Pancreas (tissue), 10 donors: ENCODE data around the gene MAGIX. TPM values are rescaled to one million over a fixed set of nuclear protein-coding genes. Genes with fewer than 3 reads are reported as not detected.

Experiments used
- ATAC-seq, 4 donors: fragments of 200-7000 bp; cut with Tn5 transposase; one replicate each; pipeline versions ENCODE4 v1.8.0 to v1.9.1; 2020; ENCODE audit warnings: mild to moderate bottlenecking in 4 of 4, moderate library complexity in 4 of 4
- DNase-seq, 6 donors: peaks; one replicate each; pipeline ENCODE4 v3.0.0-alpha.2; 2020
- FAIRE-seq: peaks from 2 replicates; lab custom pipeline; 2012; peaks lifted over from hg19 to GRCh38; lab: Jason Lieb, UNC
- H3K27ac ChIP-seq, 4 donors: fragments of 200-600 bp; sonication (generic); 1 replicate in 3 of 4; 2 replicates in 1 of 4; pipeline versions ENCODE4 v1.5.0 to v1.8.0; 2020
- H3K27me3 ChIP-seq, 4 donors: fragments of 200-600 bp; one replicate each; pipeline ENCODE4 v1.8.0; 2021
- H3K36me3 ChIP-seq, 3 donors: fragments of 200-600 bp; sonication (generic) in 1 of 3; one replicate each; pipeline versions ENCODE4 v1.5.0 to v1.8.0; 2020 to 2021
- H3K4me1 ChIP-seq, 3 donors: fragments of 200-600 bp; one replicate each; pipeline ENCODE4 v1.8.0; 2021
- H3K4me3 ChIP-seq, 4 donors: fragments of 200-600 bp; sonication (generic) in 2 of 4; one replicate each; pipeline versions ENCODE4 v1.5.0 to v1.8.0; 2020 to 2021
- H3K9me3 ChIP-seq, 4 donors: fragments of 200-600 bp; one replicate each; pipeline ENCODE4 v1.8.0; 2021
- WGBS, 2 donors: extraction: QIAGEN DNeasy Blood & Tissue Kit; methylation state at CpG; one replicate each; pipeline ENCODE4 v1.1.7; 2013; 5-methylcytosine and 5-hydroxymethylcytosine counted together
- intact Hi-C, 3 donors: fragments of 100-400 bp; cut with DNase I; formaldehyde crosslinking; loops; one replicate each; pipeline versions ENCODE4 v1.11.1 to v1.14.2; 2022
- polyA plus RNA-seq, 2 donors: library from polyadenylated mRNA; stranded (reverse); fragments of 200-250 nt; gene quantifications; one replicate each; pipeline ENCODE4 v1.2.3, GENCODE V29; 2013
- total RNA-seq, 6 donors: library from RNA; stranded (reverse); fragmentation: NEBNext Ultra II Directional in 4 of 6; extraction: Animal tissue kit (Norgen Biotek cat#: 25700) in 4 of 6; gene quantifications; one replicate each; pipeline versions ENCODE4 v1.2.1 to v1.2.4, GENCODE V29; 2021 to 2023
- TF ChIP-seq, protein P1 (sequence below), 4 donors: fragments of 200-600 bp; sonication (generic) in 3 of 4; IDR thresholded peaks; one replicate each; pipeline versions ENCODE4 v1.5.0 to v1.8.0; 2021; ENCODE audit warnings: antibody characterized with exemption in 4 of 4
- donor health status: healthy with polysubstance abuse.
- donor health status: DM: no; HTN: no; CAD: no; lungs with moderate emphysema.
- donor health status: DM: no; HTN: no; CAD: no.
- donor health status: control.
- donor health status: control.
- donor health status: Bipolar disorder and iron deficiency.
- donor health status: DM: yes; HTN: yes; CAD: no.
- donor health status: DM: no; HTN: no; CAD: no.
- donor health status: DM: no; HTN: no; CAD: no.
- donor health status: DM: yes; HTN: yes; CAD: no.

Gene MAGIX
- total and polyA plus RNA-seq, 8 donors: 6.8 to 25.7 (median 8.6) TPM

DNA sequence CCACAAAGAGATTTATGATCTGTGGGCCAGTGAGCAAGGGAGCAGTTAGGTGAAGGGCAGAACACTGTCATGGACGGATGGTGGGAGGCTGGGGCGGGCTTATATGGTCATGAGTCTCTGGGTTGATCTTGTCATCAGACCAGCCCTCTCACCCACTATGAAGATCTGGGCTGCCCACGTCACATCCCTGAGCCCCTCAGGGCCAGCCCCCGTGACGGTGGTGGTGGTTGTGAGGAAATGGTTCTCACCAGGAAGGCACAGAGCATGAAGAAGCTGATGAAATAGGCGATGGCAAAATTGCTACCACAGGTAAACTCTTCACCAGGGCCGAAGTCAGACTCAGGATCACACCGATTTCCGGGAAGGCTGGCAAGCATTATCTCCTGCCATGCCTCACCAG, 48.5 kb downstream of the MAGIX start:
- no peak for FAIRE-seq
- Histone ChIP-seq H3K36me3 (no peaks in the 10 kb centered on the region), H3K9me3 (no peaks in the 10 kb centered on the region), H3K4me1 (no peaks in the 10 kb centered on the region), H3K27me3 (no peaks in the 10 kb centered on the region), H3K27ac (no peak overlapping the region), H3K4me3 (no peak overlapping the region)
- 72 to 85% methylated on average over 9 of the region's 9 CpGs for WGBS, 2 donors
- intact Hi-C loops: no loop called here
- DNase-seq: no peak
- no peak for ATAC-seq
- TF ChIP-seq, protein P1, sequence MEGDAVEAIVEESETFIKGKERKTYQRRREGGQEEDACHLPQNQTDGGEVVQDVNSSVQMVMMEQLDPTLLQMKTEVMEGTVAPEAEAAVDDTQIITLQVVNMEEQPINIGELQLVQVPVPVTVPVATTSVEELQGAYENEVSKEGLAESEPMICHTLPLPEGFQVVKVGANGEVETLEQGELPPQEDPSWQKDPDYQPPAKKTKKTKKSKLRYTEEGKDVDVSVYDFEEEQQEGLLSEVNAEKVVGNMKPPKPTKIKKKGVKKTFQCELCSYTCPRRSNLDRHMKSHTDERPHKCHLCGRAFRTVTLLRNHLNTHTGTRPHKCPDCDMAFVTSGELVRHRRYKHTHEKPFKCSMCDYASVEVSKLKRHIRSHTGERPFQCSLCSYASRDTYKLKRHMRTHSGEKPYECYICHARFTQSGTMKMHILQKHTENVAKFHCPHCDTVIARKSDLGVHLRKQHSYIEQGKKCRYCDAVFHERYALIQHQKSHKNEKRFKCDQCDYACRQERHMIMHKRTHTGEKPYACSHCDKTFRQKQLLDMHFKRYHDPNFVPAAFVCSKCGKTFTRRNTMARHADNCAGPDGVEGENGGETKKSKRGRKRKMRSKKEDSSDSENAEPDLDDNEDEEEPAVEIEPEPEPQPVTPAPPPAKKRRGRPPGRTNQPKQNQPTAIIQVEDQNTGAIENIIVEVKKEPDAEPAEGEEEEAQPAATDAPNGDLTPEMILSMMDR (IDR thresholded peaks at IDR 0.05): no peak

DNA sequence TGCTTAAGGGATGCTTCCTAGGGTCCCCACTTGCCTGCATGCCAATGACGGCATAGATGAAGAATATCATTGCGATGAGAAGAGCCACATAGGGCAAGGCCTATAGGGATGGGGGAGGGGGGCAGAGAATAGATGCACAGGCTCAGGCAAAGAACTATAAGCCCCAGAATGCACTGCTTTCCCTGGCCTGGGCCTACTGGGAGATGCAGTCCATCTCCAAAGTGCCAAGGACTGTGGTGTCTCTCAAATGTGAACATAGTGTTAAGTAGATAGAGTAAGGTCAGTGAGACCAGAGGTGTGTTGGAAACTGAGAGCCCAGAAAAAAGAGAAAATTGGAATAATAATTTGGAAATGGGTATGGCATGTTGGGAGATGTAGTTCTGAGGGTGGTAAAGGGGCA, 49.7 kb downstream of the MAGIX start:
- no peak for FAIRE-seq
- no peak overlapping the region for H3K4me3 ChIP-seq
- intact Hi-C loops: no loop called here
- no peak for DNase-seq
- H3K27me3 ChIP-seq: no peaks in the 10 kb centered on the region
- H3K4me1 ChIP-seq: no peaks in the 10 kb centered on the region
- no peak overlapping the region for H3K27ac ChIP-seq
- WGBS, 2 donors: 80 to 81% methylated on average over 2 of the region's 2 CpGs
- H3K36me3 ChIP-seq: no peaks in the 10 kb centered on the region
- TF ChIP-seq, protein P1 (IDR thresholded peaks at IDR 0.05): no peak
- H3K9me3 ChIP-seq: no peaks in the 10 kb centered on the region
- ATAC-seq: no peak

GRCh38 chrX:49212861-49213260, 50.3 kb downstream of the MAGIX start:
- Histone ChIP-seq H3K4me1 (no peaks in the 10 kb centered on the region), H3K36me3 (no peaks in the 10 kb centered on the region), H3K27ac (no peak overlapping the region), H3K9me3 (no peaks in the 10 kb centered on the region), H3K4me3 (no peak overlapping the region), H3K27me3 (no peaks in the 10 kb centered on the region)
- intact Hi-C loops: no loop called here
- DNase-seq (no peak), ATAC-seq (no peak), FAIRE-seq (no peak)
- WGBS, 2 donors: 29 to 51% methylated on average over 1 of the region's 1 CpG
- TF ChIP-seq, protein P1 (IDR thresholded peaks at IDR 0.05): no peak

DNA sequence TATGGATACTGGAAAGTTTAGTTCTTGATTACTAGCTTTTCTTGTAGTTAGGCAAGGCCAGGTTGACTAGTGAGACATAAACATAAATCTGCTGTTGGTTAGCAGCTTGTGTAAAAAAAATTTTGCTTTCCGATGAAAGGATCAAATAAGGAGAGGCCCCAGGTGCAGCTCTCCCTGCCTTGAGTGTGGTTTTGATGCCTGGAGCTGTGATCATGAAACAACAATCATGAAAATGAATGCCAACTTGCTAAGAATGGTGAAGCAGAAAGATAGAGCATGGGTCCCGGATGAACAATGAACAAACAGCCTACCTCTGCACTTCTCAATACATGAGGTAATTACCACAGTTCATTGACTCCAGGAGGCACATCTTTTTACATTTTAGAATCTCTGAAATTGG, 51.9 kb downstream of the MAGIX start:
- 74 to 78% methylated on average over 2 of the region's 2 CpGs for WGBS, 2 donors
- Histone ChIP-seq H3K9me3 (no peaks in the 10 kb centered on the region), H3K27ac (no peak overlapping the region), H3K27me3 (no peaks in the 10 kb centered on the region), H3K4me3 (no peak overlapping the region), H3K36me3 (no peaks in the 10 kb centered on the region), H3K4me1 (no peaks in the 10 kb centered on the region)
- TF ChIP-seq, protein P1 (IDR thresholded peaks at IDR 0.05): no peak
- ATAC-seq (no peak), FAIRE-seq (no peak), DNase-seq (no peak)
- intact Hi-C loops: no loop called here

- ATAC-seq (no peak), FAIRE-seq (no peak), DNase-seq (no peak)
- WGBS, 2 donors: 77 to 86% methylated on average over 14 of the region's 14 CpGs
- no peaks in the 10 kb centered on the region for H3K27me3 ChIP-seq
- TF ChIP-seq, protein P1 (IDR thresholded peaks at IDR 0.05): no peak
- no peak overlapping the region for H3K27ac ChIP-seq
- H3K4me1 ChIP-seq: no peaks in the 10 kb centered on the region
- intact Hi-C loops: no loop called here
- no peak overlapping the region for H3K4me3 ChIP-seq
- H3K36me3 ChIP-seq: no peaks in the 10 kb centered on the region
- H3K9me3 ChIP-seq: no peaks in the 10 kb centered on the region
These were observed 52.5 kb downstream of the MAGIX start for GRCh38 chrX:49214996-49215526.

Other genes starting within 250 kb of the MAGIX start
- gene PIM2, start 243.7 kb upstream of the MAGIX start, total RNA-seq: 1 to 10 TPM; 1.3 to 8.6 (median 2.4) TPM
- 1 to 10 TPM; 2.8 to 8.2 TPM for gene PIM2, start 243.7 kb upstream of the MAGIX start, polyA plus RNA-seq
- gene OTUD5, start 205.2 kb upstream of the MAGIX start, total RNA-seq: 10 to 100 TPM; 14.2 to 28.7 (median 17.9) TPM
- gene OTUD5, start 205.2 kb upstream of the MAGIX start, polyA plus RNA-seq: 10 to 100 TPM; 32.5 to 34.3 TPM
- 1 to 10 TPM in 2 of 6 donors, under 1 TPM in 4; 0.12 to 1.7 (median 0.68) TPM for gene KCND1, start 190.9 kb upstream of the MAGIX start, total RNA-seq
- gene KCND1, start 190.9 kb upstream of the MAGIX start, polyA plus RNA-seq: 1 to 10 TPM in 1 of 2 donors, under 1 TPM in 1; 0.84 to 1.3 TPM
- gene GRIPAP1, start 160.5 kb upstream of the MAGIX start, total RNA-seq: 10 to 100 TPM; 12.5 to 26.0 (median 17.2) TPM
- 10 to 100 TPM; 32.2 to 32.7 TPM for gene GRIPAP1, start 160.5 kb upstream of the MAGIX start, polyA plus RNA-seq
- 10 to 100 TPM in 3 of 6 donors, 1 to 10 TPM in 3; 8.5 to 18.8 (median 11.0) TPM for gene TFE3, start 119.4 kb upstream of the MAGIX start, total RNA-seq
- gene TFE3, start 119.4 kb upstream of the MAGIX start, polyA plus RNA-seq: 10 to 100 TPM; 20.1 to 20.6 TPM
- gene CCDC120, start 103.8 kb upstream of the MAGIX start, total RNA-seq: 10 to 100 TPM in 1 of 6 donors, 1 to 10 TPM in 5; 4.5 to 10.6 (median 6.8) TPM
- 1 to 10 TPM; 7.3 to 8.2 TPM for gene CCDC120, start 103.8 kb upstream of the MAGIX start, polyA plus RNA-seq
- 1 to 10 TPM; 1.3 to 8.8 (median 3.9) TPM for gene PRAF2, start 88.8 kb upstream of the MAGIX start, total RNA-seq
- gene PRAF2, start 88.8 kb upstream of the MAGIX start, polyA plus RNA-seq: 10 to 100 TPM; 11.3 to 15.8 TPM
- 10 to 100 TPM; 34.9 to 48.5 (median 45.6) TPM for gene WDR45, start 82.9 kb upstream of the MAGIX start, total RNA-seq
- gene WDR45, start 82.9 kb upstream of the MAGIX start, polyA plus RNA-seq: 100 to 1,000 TPM in 1 of 2 donors, 10 to 100 TPM in 1; 98.1 to 121 TPM
- 10 to 100 TPM in 1 of 6 donors, 1 to 10 TPM in 5; 5.4 to 11.5 (median 7.7) TPM for gene GPKOW, start 39.0 kb upstream of the MAGIX start, total RNA-seq
- 10 to 100 TPM in 1 of 2 donors, 1 to 10 TPM in 1; 5.1 to 10.5 TPM for gene GPKOW, start 39.0 kb upstream of the MAGIX start, polyA plus RNA-seq
- gene PLP2, start 9.1 kb downstream of the MAGIX start, total RNA-seq: 100 to 1,000 TPM in 4 of 6 donors, 10 to 100 TPM in 2; 36.0 to 125 (median 114) TPM
- gene PLP2, start 9.1 kb downstream of the MAGIX start, polyA plus RNA-seq: 100 to 1,000 TPM; 119 to 126 TPM
- 1 to 10 TPM; 4.2 to 7.0 (median 5.6) TPM for gene PRICKLE3, start 23.6 kb downstream of the MAGIX start, total RNA-seq
- 1 to 10 TPM; 4.3 to 6.7 TPM for gene PRICKLE3, start 23.6 kb downstream of the MAGIX start, polyA plus RNA-seq
- gene SYP, start 37.4 kb downstream of the MAGIX start, total RNA-seq: 1 to 10 TPM; 2.0 to 9.8 (median 4.2) TPM
- gene SYP, start 37.4 kb downstream of the MAGIX start, polyA plus RNA-seq: 10 to 100 TPM; 13.4 to 41.7 TPM
- under 1 TPM; 0.03 to 0.87 (median 0.18) TPM for gene CACNA1F, start 70.6 kb downstream of the MAGIX start, total RNA-seq
- under 1 TPM; 0.23 to 0.30 TPM for gene CACNA1F, start 70.6 kb downstream of the MAGIX start, polyA plus RNA-seq
- gene CCDC22, start 72.7 kb downstream of the MAGIX start, total RNA-seq: 10 to 100 TPM in 1 of 6 donors, 1 to 10 TPM in 5; 6.2 to 11.4 (median 8.6) TPM
- gene CCDC22, start 72.7 kb downstream of the MAGIX start, polyA plus RNA-seq: 10 to 100 TPM in 1 of 2 donors, 1 to 10 TPM in 1; 9.3 to 13.8 TPM
- under 1 TPM in 2 of 6 donors, not detected in 4; 0.04 to 0.12 TPM for gene FOXP3, start 102.0 kb downstream of the MAGIX start, total RNA-seq
- under 1 TPM in 1 of 2 donors, not detected in 1; 0.16 TPM for gene FOXP3, start 102.0 kb downstream of the MAGIX start, polyA plus RNA-seq
- gene PPP1R3F, start 107.0 kb downstream of the MAGIX start, total RNA-seq: 1 to 10 TPM; 1.1 to 2.8 (median 1.6) TPM
- 1 to 10 TPM; 2.9 to 5.6 TPM for gene PPP1R3F, start 107.0 kb downstream of the MAGIX start, polyA plus RNA-seq
- gene GAGE10, start 140.9 kb downstream of the MAGIX start, total RNA-seq: not detected
- not detected for gene GAGE10, start 140.9 kb downstream of the MAGIX start, polyA plus RNA-seq
- not detected for gene GAGE12J, start 159.3 kb downstream of the MAGIX start, total RNA-seq
- not detected for gene GAGE12J, start 159.3 kb downstream of the MAGIX start, polyA plus RNA-seq
- gene GAGE13, start 168.8 kb downstream of the MAGIX start, total RNA-seq: not detected
- not detected for gene GAGE13, start 168.8 kb downstream of the MAGIX start, polyA plus RNA-seq